Mucosa of descending colon (tissue), 3 donors: ENCODE measurements around the gene TAGLN. TPM values are rescaled to one million over a fixed set of nuclear protein-coding genes. Genes with fewer than 3 reads are reported as not detected.
"Not testable (repeated sequence)": the region's sequence is repeated elsewhere in the genome, so short reads cannot be mapped to it uniquely, and the experiment has no call there.

Experiments
- ATAC-seq: fragments of 200-7000 bp; cut with Tn5 transposase; one replicate; pipeline ENCODE4 v1.9.1; 2020; ENCODE audit warnings: mild to moderate bottlenecking, moderate library complexity
- DNase-seq, 3 donors: peaks; one replicate each; pipeline ENCODE4 v3.0.0-alpha.2; 2020
- H3K36me3 ChIP-seq: fragments of 200-600 bp; one replicate; pipeline ENCODE4 v1.8.0; 2021; ENCODE audit warnings: low read depth, mild to moderate bottlenecking
- H3K4me1 ChIP-seq: fragments of 200-600 bp; one replicate; pipeline ENCODE4 v1.8.0; 2021; ENCODE audit warnings: low read depth, mild to moderate bottlenecking
- H3K4me3 ChIP-seq: fragments of 200-600 bp; one replicate; pipeline ENCODE4 v1.8.0; 2021; ENCODE audit warnings: mild to moderate bottlenecking
- H3K9me3 ChIP-seq: fragments of 200-600 bp; one replicate; pipeline ENCODE4 v1.8.0; 2021; ENCODE audit warnings: mild to moderate bottlenecking
- CTCF ChIP-seq: fragments of 200-600 bp; IDR thresholded peaks from one replicate; pipeline ENCODE4 v1.8.0; 2022; ENCODE audit warnings: antibody characterized with exemption, mild to moderate bottlenecking
- intact Hi-C, 2 donors: fragments of 100-400 bp; cut with DNase I in 1 of 2; cut with micrococcal nuclease in 1 of 2; formaldehyde crosslinking; loops; one replicate each; pipeline versions ENCODE4 v1.11.0 to v1.11.1; 2022; cut with DNase I, micrococcal nuclease
- total RNA-seq, 3 donors: library from RNA; stranded (reverse); fragmentation: NEBNext Ultra II Directional in 2 of 3; extraction: Animal tissue kit (Norgen Biotek cat#: 25700) in 2 of 3; gene quantifications; one replicate each; pipeline versions ENCODE4 v1.2.1 to v1.2.4, GENCODE V29; 2021 to 2023
- donor health status: DM: no; HTN: no; CAD: no; lungs with moderate emphysema.
- donor health status: DM: no; HTN: no; CAD: no.
- donor health status: DM: no; HTN: yes; CAD: no.

Gene TAGLN
- total RNA-seq, 3 donors from 2014 or later = 126 to 3,893 (median 593) TPM

GRCh38 chr11:117208710-117209109 lies 9.5 kb downstream of the TAGLN start:
- not testable (repeated sequence) for H3K4me1 ChIP-seq, H3K36me3 ChIP-seq, H3K4me3 ChIP-seq, H3K9me3 ChIP-seq, ATAC-seq
- intact Hi-C loops = loop anchor here in 1 of 2 donors (5.0 kb wide), 1 partner anchor 76 kb away; no protein-coding TSS in a partner anchor
- DNase-seq = peak in 2 of 3 donors; percentile 27 to 56

- not testable (repeated sequence) for H3K36me3 ChIP-seq, H3K4me1 ChIP-seq, H3K4me3 ChIP-seq, DNase-seq, ATAC-seq, H3K9me3 ChIP-seq
- intact Hi-C loops = loop anchor here in 1 of 2 donors (5.0 kb wide), 1 partner anchor 77 kb away; no protein-coding TSS in a partner anchor
Observed at GRCh38 chr11:117209351-117210125, 10.4 kb downstream of the TAGLN start.

GRCh38 chr11:117210620-117211019 lies 11.4 kb downstream of the TAGLN start:
- DNase-seq (no peak), ATAC-seq (no peak)
- intact Hi-C loops = no loop called here
- no peaks in the 10 kb centered on the region for H3K9me3 ChIP-seq
- no peak overlapping the region for H3K4me3 ChIP-seq
- no peaks in the 10 kb centered on the region for H3K36me3 ChIP-seq
- TF ChIP-seq CTCF = no peak
- H3K4me1 ChIP-seq = no peaks in the 10 kb centered on the region

- no peak for TF ChIP-seq CTCF
- ATAC-seq (no peak), DNase-seq (no peak)
- intact Hi-C loops = no loop called here
- no peaks in the 10 kb centered on the region for H3K4me1 ChIP-seq
- no peak overlapping the region for H3K4me3 ChIP-seq
- no peaks in the 10 kb centered on the region for H3K9me3 ChIP-seq
- no peaks in the 10 kb centered on the region for H3K36me3 ChIP-seq
Observed at GRCh38 chr11:117212697-117213355, 13.7 kb downstream of the TAGLN start.

GRCh38 chr11:117214404-117215110 lies 15.4 kb downstream of the TAGLN start:
- Histone ChIP-seq H3K36me3 (no peaks in the 10 kb centered on the region), H3K4me1 (peaks cover 8% of the 10 kb centered on the region)
- no peak for ATAC-seq

More at GRCh38 chr11:117214404-117215110, 15.4 kb downstream of the TAGLN start:
- no peak for TF ChIP-seq CTCF
- intact Hi-C loops = no loop called here
- no peak overlapping the region for H3K4me3 ChIP-seq
- DNase-seq = no peak
- no peaks in the 10 kb centered on the region for H3K9me3 ChIP-seq
